Activated T-helper 1 cell treated with anti-CD3 and anti-CD28 coated beads, Interleukin-2, amount 50 U/mL, for 16 hours (primary cell): Measurements from ENCODE around the gene KIRREL3.

Source experiments
- DNase-seq, 2 donors: peaks; one replicate each; pipeline ENCODE4 v3.0.0-alpha.2; 2020; ENCODE audit warnings: low read depth in 1 of 2, low spot score in 1 of 2

Gene KIRREL3

GRCh38 chr11:126997641-126998040, 2.9 kb downstream of the KIRREL3 start:
- no peak for DNase-seq

DNA sequence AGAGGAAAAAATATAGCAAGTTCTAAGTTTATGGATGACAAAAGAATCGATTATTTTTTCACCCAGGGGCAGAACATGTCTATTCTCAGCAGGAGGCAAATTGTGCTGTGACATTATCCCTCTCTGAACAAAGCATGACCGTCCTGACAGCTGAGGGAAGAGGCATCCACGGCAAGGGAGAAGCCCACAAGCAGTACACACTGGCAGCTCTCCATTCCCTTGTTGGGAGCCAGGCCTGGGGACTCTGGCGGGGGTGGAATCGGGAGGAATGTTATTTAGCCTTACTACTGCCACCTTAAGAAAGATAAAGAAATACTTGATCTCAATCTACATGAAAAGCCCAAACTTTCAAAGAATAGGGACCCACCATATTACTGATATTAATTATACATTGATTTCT, 3.4 kb downstream of the KIRREL3 start:
- no peak for DNase-seq

GRCh38 chr11:126996036-126996804, 4.3 kb downstream of the KIRREL3 start:
- no peak for DNase-seq

DNA sequence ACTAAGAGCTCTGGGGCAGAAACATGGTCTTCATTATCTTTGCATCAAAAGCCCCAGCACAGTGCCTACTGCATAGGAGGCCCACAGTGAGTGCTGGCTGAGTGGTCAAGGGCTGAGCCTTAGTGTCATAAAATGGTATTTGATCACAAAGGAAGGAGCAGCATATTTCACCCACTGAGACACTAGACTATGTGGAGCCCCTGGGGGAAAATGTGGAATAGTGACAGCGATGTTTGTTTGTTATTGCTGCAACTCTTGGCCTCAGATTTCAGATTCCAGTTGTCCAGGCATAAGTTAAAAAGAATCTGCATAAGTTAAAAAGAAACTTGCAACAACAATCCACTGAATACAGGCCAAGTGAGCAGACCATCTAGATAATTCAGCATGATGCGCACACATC, 7.0 kb downstream of the KIRREL3 start:
- no peak for DNase-seq

- DNase-seq: no peak
Measured at GRCh38 chr11:126992804-126993111, 7.8 kb downstream of the KIRREL3 start.

GRCh38 chr11:126992065-126992803, 8.3 kb downstream of the KIRREL3 start:
- no peak for DNase-seq

- no peak for DNase-seq
Measured at GRCh38 chr11:126991596-126991995, 9.0 kb downstream of the KIRREL3 start.

DNA sequence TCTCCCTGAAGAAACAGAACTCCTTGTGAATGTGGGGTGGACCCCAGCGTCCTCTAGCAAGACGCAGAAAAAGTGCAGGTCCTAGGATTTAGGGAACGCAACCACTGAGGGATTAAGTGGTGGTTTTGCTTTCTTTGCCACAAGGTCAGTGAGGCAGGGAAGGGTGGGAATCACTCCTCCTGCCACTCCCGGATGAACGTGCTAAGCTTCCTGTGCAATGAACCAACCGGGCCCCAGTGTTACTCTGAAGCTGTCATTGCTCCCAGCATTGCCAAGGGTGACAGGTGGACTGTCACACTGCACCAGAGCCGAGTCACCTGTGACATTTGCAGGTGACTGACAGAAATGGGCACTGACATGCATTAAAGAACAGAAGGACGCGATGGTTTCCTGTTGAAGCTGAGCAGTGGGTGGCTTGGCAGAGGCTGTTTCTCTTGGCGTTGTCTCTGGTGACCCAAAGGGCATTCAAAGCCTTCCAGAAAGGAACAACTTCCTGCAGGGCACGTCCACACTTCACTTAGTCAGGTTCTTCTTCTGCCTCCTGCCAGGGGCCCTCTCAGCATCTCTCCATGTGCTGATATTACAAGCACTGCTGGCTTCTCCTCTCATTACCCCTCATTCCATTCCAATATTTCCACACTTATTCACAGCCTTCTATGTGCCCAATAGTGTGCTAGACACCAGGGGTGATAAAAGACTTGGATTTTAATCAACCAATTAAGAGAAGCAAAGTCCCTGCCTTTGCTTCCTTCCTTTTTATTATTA, 9.7 kb downstream of the KIRREL3 start:
- DNase-seq: no peak

DNA sequence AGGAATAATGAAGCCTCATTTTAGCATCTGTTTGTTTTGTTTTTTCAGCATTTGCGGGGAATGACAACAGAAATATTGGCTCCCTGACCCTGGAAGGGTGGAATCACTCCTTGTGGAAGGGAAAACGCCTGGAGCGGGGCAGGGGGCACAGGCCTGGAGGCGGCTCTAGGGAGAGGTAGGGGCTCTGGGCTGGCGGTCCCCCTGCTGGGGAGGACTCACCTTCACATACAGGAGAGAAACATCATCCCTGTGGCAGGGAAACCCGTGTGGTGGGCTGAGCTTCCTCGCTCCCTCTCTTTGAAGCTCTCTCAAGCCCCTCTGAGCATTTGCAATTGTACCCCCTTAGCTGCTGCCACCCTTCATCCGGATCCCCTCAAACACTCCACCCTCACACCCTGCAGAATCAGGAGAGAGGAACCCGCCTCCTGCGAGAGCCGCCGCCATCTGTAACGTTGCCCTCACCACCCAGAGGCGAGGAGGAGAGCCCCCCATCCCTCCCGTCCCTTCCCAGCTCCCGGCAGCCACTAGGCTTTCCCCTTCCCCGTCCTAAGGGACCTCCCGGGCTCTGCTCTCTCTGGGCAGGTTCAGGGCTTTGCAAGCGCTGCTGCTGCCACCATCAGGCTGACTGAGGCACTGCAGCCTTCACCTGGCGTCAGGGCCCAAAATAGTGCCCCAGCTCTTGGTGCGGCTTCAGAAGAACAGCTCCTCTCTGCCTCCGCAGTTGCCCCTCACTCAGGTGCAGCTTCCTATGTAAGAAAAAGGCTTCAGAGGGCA, 10.4 kb downstream of the KIRREL3 start:
- DNase-seq: no peak

GRCh38 chr11:126988655-126989054, 11.9 kb downstream of the KIRREL3 start:
- no peak for DNase-seq

GRCh38 chr11:126981635-126982034, 18.9 kb downstream of the KIRREL3 start:
- no peak for DNase-seq

GRCh38 chr11:126978911-126979310, 21.7 kb downstream of the KIRREL3 start:
- no peak for DNase-seq

GRCh38 chr11:126978165-126978564, 22.4 kb downstream of the KIRREL3 start:
- no peak for DNase-seq

DNA sequence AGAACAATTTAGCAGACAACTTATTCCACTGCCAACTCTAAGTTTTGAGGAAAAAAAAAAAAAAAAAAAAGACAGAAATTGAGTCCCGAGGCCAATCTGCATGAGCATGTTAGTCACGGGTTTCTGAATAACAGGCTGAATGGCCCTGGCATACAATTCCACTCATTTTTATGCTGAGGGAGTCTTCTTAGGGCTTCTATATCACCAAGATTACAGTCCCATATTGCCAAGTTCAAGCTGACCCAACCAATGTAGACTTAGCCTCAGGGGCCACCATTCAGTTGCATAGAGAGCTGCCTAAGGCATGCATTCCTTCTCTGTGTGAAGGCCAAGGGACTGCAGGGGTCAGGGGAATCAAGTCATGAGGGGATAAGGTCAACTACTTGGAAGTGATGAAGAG, 27.5 kb downstream of the KIRREL3 start:
- DNase-seq: no peak

- DNase-seq: no peak
Measured at GRCh38 chr11:126971305-126971704, 29.3 kb downstream of the KIRREL3 start.

DNA sequence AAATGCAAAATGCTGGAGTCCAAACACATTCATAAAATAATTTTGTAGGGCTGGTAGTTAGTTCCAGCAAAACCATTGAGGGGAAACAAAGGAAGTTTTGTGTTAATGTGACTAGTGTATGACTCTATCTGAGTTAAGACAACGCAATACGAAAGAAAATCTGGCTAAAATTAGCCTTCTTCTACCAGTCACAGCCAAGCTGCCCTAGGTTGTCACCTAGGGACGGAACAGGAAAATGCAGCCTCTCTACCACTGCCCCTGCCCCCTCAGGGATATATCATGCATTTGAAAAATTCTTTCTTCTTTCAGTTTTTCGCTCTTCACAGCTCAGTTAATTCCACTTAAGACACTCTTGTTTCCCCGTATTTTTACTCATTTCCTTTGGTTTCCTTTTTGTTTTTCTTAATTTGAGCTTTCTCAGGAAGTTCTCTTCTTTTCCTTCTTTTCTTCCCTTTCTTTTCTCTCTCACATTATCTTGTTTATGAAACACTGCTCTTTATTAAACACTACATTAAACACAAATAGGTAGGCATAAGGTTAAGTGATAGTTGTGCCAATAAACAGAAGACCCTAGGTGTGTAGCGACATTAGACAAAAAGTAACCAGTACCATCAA, 30.6 kb downstream of the KIRREL3 start:
- no peak for DNase-seq

GRCh38 chr11:126968915-126969314, 31.7 kb downstream of the KIRREL3 start:
- no peak for DNase-seq

DNA sequence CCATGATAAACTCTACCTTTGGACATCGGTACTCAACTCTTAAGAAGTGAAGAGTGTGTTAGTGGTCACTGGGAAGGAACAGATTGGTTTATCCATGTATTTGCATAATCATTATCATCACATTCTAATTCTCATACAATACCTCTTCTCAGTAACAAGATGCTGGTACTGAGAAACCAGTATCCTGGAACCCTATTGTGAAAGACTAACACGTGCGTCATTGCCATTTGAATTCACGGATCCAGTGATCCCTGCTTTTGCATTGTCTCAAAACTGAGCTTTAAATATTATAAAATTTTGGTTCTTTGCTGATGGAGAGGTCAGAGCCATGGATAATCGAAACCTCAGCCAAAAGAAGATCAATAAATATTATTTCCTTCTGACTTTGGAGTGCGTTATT, 35.2 kb downstream of the KIRREL3 start:
- DNase-seq: no peak

DNA sequence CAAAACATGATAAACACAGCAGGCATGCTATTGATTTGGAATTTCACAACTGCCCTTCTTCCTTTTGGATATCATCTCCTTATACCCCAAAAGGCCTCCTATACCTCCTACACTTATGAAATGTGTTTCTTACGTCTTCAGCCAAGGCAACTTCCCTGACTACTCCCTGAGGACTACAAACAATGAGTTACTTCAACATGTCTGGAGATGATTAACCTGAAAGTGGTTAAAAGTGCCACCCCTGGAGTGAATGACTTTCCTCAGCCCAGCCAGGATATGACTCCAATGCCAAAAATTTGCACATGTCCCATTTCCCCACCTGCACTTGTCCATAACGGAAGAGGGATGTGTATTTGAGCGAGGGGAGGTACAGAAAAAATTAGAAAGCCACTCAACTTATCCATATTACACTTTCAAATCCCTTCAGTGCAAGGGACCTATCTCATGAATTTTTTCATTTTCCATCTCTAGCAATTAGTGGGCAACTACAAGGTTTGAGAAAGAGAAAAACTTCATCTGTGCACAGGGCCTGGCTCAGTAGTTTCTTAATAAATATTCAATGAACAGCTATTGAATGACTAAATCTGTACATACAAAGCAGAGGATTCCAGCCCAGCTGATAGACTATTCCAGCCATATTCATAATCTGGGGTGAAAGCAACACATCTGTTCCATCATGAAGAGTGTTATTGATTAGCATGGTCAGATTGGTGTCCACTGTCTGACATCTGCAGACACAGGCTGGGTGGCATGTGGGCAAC, 36.8 kb downstream of the KIRREL3 start:
- no peak for DNase-seq

GRCh38 chr11:126963115-126963514, 37.5 kb downstream of the KIRREL3 start:
- DNase-seq: no peak
